ENCODE results near the gene ASXL1. TPM values are rescaled to one million over a fixed set of nuclear protein-coding genes. Genes with fewer than 3 reads are reported as not detected.

Gene ASXL1
- total and polyA plus RNA-seq, 9 of the 15 experiments (the other 6 are each of a cell fraction or from before 2014, with no cell fraction given), result 6.5 to 65.3 (median 32.3) TPM

DNA sequence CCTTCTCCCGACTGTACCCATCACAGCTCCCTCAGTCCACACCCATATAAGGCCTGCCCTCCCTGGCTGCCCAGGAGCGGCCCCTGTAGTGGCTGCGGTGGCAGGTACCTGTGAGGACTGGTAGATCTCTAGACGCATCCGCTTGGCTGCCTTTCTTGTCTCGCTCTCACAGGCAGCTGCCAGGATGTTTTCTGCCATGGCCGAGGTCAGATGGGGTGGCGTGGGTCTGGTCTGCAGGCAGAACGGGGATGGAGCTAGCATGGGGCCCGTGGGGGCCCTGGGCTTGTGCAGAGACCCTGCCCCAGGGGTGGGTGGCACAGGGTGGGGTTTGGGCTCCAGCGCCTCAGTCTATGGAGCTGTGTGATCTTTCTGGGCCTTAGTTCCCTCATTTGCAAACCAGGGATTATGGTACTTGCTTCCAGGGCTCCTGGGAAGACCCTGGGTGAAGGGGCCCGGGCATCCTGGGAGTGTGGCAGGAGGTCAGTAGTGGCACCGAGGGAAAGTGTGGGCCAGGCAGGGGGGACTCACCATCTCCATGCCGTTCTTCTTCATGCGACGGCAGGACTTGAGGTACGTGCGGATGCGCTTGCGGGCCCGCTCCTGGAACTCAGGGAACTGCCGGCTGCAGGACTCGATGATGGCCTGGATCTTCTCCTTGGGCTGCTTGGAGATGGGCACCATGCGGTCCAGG, 94.8 kb downstream of the ASXL1 start:
- Histone ChIP-seq H3K9ac (ENCODE audit: insufficient read depth in 1 of 2, low read depth in 2 of 2, low read length in 2 of 2) (no peak overlapping the region), H3K4me2 (ENCODE audit: insufficient read depth, low read length) (no peak overlapping the region), H3K27me3 (ENCODE audit: control insufficient read depth in 2 of 2, insufficient read depth in 2 of 2, low read length in 2 of 2) (no peaks in the 10 kb centered on the region), H2AFZ (ENCODE audit: low read depth, low read length) (no peak overlapping the region), H3K27ac (ENCODE audit: extremely low read depth, low read depth, low read length) (no peak overlapping the region), H3K9me1 (ENCODE audit: control insufficient read depth, insufficient read depth, low read length) (peaks cover 2% of the 10 kb centered on the region), H3K36me3 (ENCODE audit: control insufficient read depth, insufficient read depth, low read length) (peaks cover 85% of the 10 kb centered on the region; the same call in 2 of the 3 replicates), H3K79me2 (ENCODE audit: control insufficient read depth, insufficient read depth, low read length) (no peaks in the 10 kb centered on the region), H4K20me1 (replicated peaks; ENCODE audit: control insufficient read depth, insufficient read depth, low read length) (0 out of 2 replicates have a peak, but pooled peaks cover 10% of the 10 kb centered on the region), H3K4me3 (no peak overlapping the region), H3K4me1 (replicated peaks in 1 of 2; ENCODE audit: control insufficient read depth in 2 of 2, insufficient read depth in 2 of 2, low read length in 2 of 2) (peaks cover 0 to 24% of the 10 kb centered on the region in 2 experiments; a peak in 2 of 5 replicates), H3K9me3 (replicated peaks; ENCODE audit: control insufficient read depth, insufficient read depth, low read depth, low read length) (no peaks in the 10 kb centered on the region)
- intact Hi-C loops (cut with micrococcal nuclease) (no loop called here), in situ Hi-C loops (cut with MboI) (no loop called here)
- BruUV-seq (replicated peaks), result no TSS peak
- ATAC-seq (no peak), FAIRE-seq (no peak), DNase-seq (ENCODE audit: extremely low read depth in 1 of 4, low spot score in 3 of 4) (no peak)
- WGBS (ENCODE audit: insufficient coverage, low coverage, missing lambda C conversion rate), result 93% methylated on average over 11 of the region's 24 CpGs
- TF ChIP-seq NR1H2 (CRISPR knock-in tag; IDR thresholded peaks at IDR 0.05) (no peak), MCM7 (IDR thresholded peaks at IDR 0.05) (no peak), AFF1 (IDR thresholded peaks at IDR 0.05; ENCODE audit: low read depth in 1 of 2, partially characterized antibody in 2 of 2) (no peak), RFX1 (IDR thresholded peaks at IDR 0.05) (no peak)
- CTCF ChIA-PET (ENCODE audit: low intra/inter-chr PET ratio), result no interaction called here
- POLR2A ChIA-PET, result interaction anchor here (0.6 to 0.7 kb wide), 2 partner anchors 115 to 306 kb away, joined by 3 read pairs; no protein-coding TSS in a partner anchor
